HEK293 (cell line): ENCODE data around the gene PPFIA1.
"Not testable (repeated sequence)": the region's sequence is repeated elsewhere in the genome, so short reads cannot be mapped to it uniquely, and the experiment has no call there.

Experiments used
- CTCF ChIA-PET: fragments of 350-600 bp; formaldehyde crosslinking; extraction: SDS; loops from one replicate; lab custom pipeline; 2021; ENCODE audit warnings: antibody characterized with exemption; lab: Yijun Ruan, JAX
- POLR2A ChIA-PET: fragments of 300-600 bp; formaldehyde crosslinking; extraction: SDS; loops from one replicate; lab custom pipeline; 2020; ENCODE audit warnings: antibody characterized with exemption, inconsistent platforms; lab: Yijun Ruan, JAX
- H3K27ac ChIP-seq: fragments of 200-500 bp; sonication (Bioruptor generic); 2 replicates; pipeline ENCODE4 v1.5.1; 2014; ENCODE audit warnings: low read depth, low read length, control low read depth, inconsistent platforms; ENCODE audit errors: extremely low read depth
- H3K36me3 ChIP-seq, 2 experiments: fragments of 200-500 bp in 1 of 2; sonication (Bioruptor generic) in 1 of 2; 1 replicate in 1 of 2; 2 replicates in 1 of 2; pipeline ENCODE4 v1.5.1; 2014 to 2017; ENCODE audit warnings: inconsistent platforms in 2 of 2, low read length in 2 of 2; ENCODE audit not compliant: control insufficient read depth in 2 of 2, insufficient read depth in 1 of 2
- H3K4me1 ChIP-seq: fragments of 200-500 bp; sonication (Bioruptor generic); 2 replicates; pipeline ENCODE4 v1.5.1; 2014; ENCODE audit warnings: mild to moderate bottlenecking, low read length, inconsistent platforms; ENCODE audit not compliant: control insufficient read depth, insufficient read depth
- H3K4me3 ChIP-seq: 2 replicates; pipeline ENCODE4 v1.5.1; 2011; ENCODE audit warnings: low read depth, mild to moderate bottlenecking, control low read depth, low read length, moderate library complexity
- H3K9me3 ChIP-seq: fragments of 200-500 bp; sonication (Bioruptor generic); 2 replicates; pipeline ENCODE4 v1.5.1; 2014; ENCODE audit warnings: low read depth, low read length, inconsistent platforms; ENCODE audit not compliant: control insufficient read depth, insufficient read depth
- PRDM6 ChIP-seq: fragments of 450-650 bp; formaldehyde crosslinking; IDR thresholded peaks from 2 replicates; pipeline ENCODE4 v1.5.1; 2017; ENCODE audit warnings: missing biosample characterization, missing genetic modification characterization
- ZBTB8A ChIP-seq: fragments of 450-650 bp; formaldehyde crosslinking; IDR thresholded peaks from 2 replicates; pipeline ENCODE4 v1.5.1; 2016; ENCODE audit warnings: missing biosample characterization, missing genetic modification characterization
- ZFP69B ChIP-seq: fragments of 450-650 bp; formaldehyde crosslinking; IDR thresholded peaks from 2 replicates; pipeline ENCODE4 v1.5.1; 2016; ENCODE audit warnings: missing biosample characterization, missing genetic modification characterization
- ZNF140 ChIP-seq: fragments of 450-650 bp; formaldehyde crosslinking; IDR thresholded peaks from 2 replicates; pipeline ENCODE4 v1.5.1; 2016; ENCODE audit warnings: missing biosample characterization, missing genetic modification characterization
- ZNF146 ChIP-seq: fragments of 450-650 bp; formaldehyde crosslinking; IDR thresholded peaks from 2 replicates; pipeline ENCODE4 v1.5.1; 2016; ENCODE audit warnings: missing biosample characterization, missing genetic modification characterization
- ZNF202 ChIP-seq: fragments of 450-650 bp; formaldehyde crosslinking; IDR thresholded peaks from 2 replicates; pipeline ENCODE4 v1.5.1; 2016; ENCODE audit warnings: missing biosample characterization, missing genetic modification characterization, borderline replicate concordance
- ZNF335 ChIP-seq: fragments of 450-650 bp; formaldehyde crosslinking; conservative IDR thresholded peaks from 2 replicates; pipeline ENCODE4 v1.5.1; 2016; ENCODE audit warnings: missing biosample characterization, missing genetic modification characterization
- ZNF398 ChIP-seq: fragments of 450-650 bp; formaldehyde crosslinking; IDR thresholded peaks from 2 replicates; pipeline ENCODE4 v1.5.1; 2017; ENCODE audit warnings: missing biosample characterization, missing genetic modification characterization
- ZNF624 ChIP-seq: fragments of 450-650 bp; formaldehyde crosslinking; IDR thresholded peaks from 2 replicates; pipeline ENCODE4 v1.5.1; 2017; ENCODE audit warnings: missing biosample characterization, missing genetic modification characterization
- ZNF677 ChIP-seq: fragments of 450-650 bp; IDR thresholded peaks from 2 replicates; pipeline ENCODE4 v1.5.0; 2018; ENCODE audit warnings: missing biosample characterization, mild to moderate bottlenecking, missing genetic modification characterization, moderate library complexity
- ZNF692 ChIP-seq: fragments of 450-650 bp; formaldehyde crosslinking; IDR thresholded peaks from 2 replicates; pipeline ENCODE4 v1.5.1; 2016; ENCODE audit warnings: missing biosample characterization, missing genetic modification characterization
- ZNF701 ChIP-seq: fragments of 450-650 bp; formaldehyde crosslinking; IDR thresholded peaks from 2 replicates; pipeline ENCODE4 v1.5.1; 2016; ENCODE audit warnings: missing biosample characterization, missing genetic modification characterization
- ZNF837 ChIP-seq: fragments of 450-650 bp; formaldehyde crosslinking; IDR thresholded peaks from 2 replicates; pipeline ENCODE4 v1.5.1; 2016; ENCODE audit warnings: missing biosample characterization, missing genetic modification characterization
- ZNF843 ChIP-seq: fragments of 450-650 bp; formaldehyde crosslinking; IDR thresholded peaks from 2 replicates; pipeline ENCODE4 v1.5.1; 2016; ENCODE audit warnings: missing biosample characterization, missing genetic modification characterization
- TF ChIP-seq, protein P1 (sequence below): fragments of 450-650 bp; formaldehyde crosslinking; IDR thresholded peaks from 2 replicates; pipeline ENCODE4 v1.5.1; 2016; ENCODE audit warnings: missing biosample characterization, missing genetic modification characterization

PPFIA1 gene

GRCh38 chr11:70384566-70385152 is 114.2 kb downstream of the PPFIA1 start:
- ChIA-PET CTCF (no interaction called here), POLR2A (no interaction called here)
- peaks cover 0 to 55% of the 10 kb centered on the region in 2 experiments; a peak in 2 of 3 replicates for H3K36me3 ChIP-seq
- H3K4me3 ChIP-seq = no peak overlapping the region
- TF ChIP-seq ZFP69B (no peak), ZNF677 (tag by site-specific recombination) (no peak), ZNF335 (tag by site-specific recombination) (no peak), ZBTB8A (no peak), PRDM6 (tag by site-specific recombination) (no peak), ZNF837 (tag by site-specific recombination) (no peak)
- TF ChIP-seq, protein P1, sequence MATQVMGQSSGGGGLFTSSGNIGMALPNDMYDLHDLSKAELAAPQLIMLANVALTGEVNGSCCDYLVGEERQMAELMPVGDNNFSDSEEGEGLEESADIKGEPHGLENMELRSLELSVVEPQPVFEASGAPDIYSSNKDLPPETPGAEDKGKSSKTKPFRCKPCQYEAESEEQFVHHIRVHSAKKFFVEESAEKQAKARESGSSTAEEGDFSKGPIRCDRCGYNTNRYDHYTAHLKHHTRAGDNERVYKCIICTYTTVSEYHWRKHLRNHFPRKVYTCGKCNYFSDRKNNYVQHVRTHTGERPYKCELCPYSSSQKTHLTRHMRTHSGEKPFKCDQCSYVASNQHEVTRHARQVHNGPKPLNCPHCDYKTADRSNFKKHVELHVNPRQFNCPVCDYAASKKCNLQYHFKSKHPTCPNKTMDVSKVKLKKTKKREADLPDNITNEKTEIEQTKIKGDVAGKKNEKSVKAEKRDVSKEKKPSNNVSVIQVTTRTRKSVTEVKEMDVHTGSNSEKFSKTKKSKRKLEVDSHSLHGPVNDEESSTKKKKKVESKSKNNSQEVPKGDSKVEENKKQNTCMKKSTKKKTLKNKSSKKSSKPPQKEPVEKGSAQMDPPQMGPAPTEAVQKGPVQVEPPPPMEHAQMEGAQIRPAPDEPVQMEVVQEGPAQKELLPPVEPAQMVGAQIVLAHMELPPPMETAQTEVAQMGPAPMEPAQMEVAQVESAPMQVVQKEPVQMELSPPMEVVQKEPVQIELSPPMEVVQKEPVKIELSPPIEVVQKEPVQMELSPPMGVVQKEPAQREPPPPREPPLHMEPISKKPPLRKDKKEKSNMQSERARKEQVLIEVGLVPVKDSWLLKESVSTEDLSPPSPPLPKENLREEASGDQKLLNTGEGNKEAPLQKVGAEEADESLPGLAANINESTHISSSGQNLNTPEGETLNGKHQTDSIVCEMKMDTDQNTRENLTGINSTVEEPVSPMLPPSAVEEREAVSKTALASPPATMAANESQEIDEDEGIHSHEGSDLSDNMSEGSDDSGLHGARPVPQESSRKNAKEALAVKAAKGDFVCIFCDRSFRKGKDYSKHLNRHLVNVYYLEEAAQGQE (tag by site-specific recombination) = no peak
- H3K9me3 ChIP-seq = no peaks in the 10 kb centered on the region
- no peak overlapping the region for H3K27ac ChIP-seq
- H3K4me1 ChIP-seq = no peaks in the 10 kb centered on the region

DNA sequence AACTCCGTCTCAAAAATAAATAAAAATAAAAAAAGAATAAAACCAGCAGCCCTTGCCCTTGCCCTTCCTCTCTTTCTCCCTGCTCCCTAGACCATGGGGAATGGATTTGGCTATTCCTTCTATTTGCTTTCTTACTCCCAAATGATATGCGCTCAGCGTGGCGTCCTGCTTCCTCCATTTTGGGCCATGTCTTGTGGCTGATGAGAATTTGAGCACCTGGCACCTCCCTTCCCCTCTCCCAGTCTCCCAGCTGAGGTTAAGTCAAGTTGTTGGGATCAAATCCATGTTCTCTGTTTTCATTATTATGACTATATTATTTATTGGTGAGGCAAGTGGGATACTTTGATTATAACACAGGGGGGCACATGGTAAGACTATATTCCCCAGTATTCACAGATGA is 117.1 kb downstream of the PPFIA1 start:
- POLR2A ChIA-PET = no interaction called here
- H3K4me1 ChIP-seq = no peaks in the 10 kb centered on the region
- H3K36me3 ChIP-seq = peaks cover 0 to 34% of the 10 kb centered on the region in 2 experiments; a peak in 2 of 3 replicates
- no peaks in the 10 kb centered on the region for H3K9me3 ChIP-seq
- CTCF ChIA-PET = no interaction called here
- TF ChIP-seq ZNF837 (tag by site-specific recombination) = no peak
- TF ChIP-seq ZNF843 (tag by site-specific recombination) = no peak
- no peak for TF ChIP-seq ZNF701 (tag by site-specific recombination)
- TF ChIP-seq ZNF677 (tag by site-specific recombination) = no peak
- H3K4me3 ChIP-seq = no peak overlapping the region
- no peak overlapping the region for H3K27ac ChIP-seq

DNA sequence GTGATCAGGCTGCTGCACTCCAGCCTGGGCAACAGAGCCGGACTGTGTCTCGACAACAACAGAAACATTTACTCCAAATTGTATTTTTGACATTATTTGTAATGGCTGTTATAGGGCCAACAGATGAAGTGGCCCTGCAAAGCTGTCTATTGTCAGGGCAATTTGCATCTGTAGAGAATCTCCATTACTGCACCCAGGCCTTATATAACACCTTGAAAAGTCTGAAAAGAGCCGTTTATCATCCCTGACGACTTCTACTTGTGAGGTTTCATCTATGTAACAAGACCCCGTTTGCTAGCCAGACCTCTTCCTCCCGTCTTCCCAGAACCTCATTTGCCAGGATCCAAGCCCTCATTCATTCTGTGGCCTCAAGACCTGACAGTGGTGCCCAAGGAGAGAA is 118.7 kb downstream of the PPFIA1 start:
- ChIA-PET POLR2A (interaction anchor here (0.8 kb wide), 1 partner anchor 117 kb away, joined by 3 read pairs; no protein-coding TSS in a partner anchor), CTCF (no interaction called here)
- Histone ChIP-seq H3K4me1 (no peaks in the 10 kb centered on the region), H3K36me3 (peaks cover 0 to 32% of the 10 kb centered on the region in 2 experiments; a peak in 2 of 3 replicates), H3K27ac (no peak overlapping the region), H3K4me3 (no peak overlapping the region), H3K9me3 (no peaks in the 10 kb centered on the region)
- no peak for TF ChIP-seq ZNF398 (tag by site-specific recombination)
- TF ChIP-seq ZNF140 (tag by site-specific recombination) = no peak
- TF ChIP-seq ZNF692 = no peak
- TF ChIP-seq ZNF624 (tag by site-specific recombination) = no peak
- TF ChIP-seq ZNF202 (tag by site-specific recombination) = no peak
- TF ChIP-seq ZNF146 (tag by site-specific recombination) = no peak

GRCh38 chr11:70390882-70391281 is 120.4 kb downstream of the PPFIA1 start:
- peaks cover 0 to 29% of the 10 kb centered on the region in 2 experiments; a peak in 2 of 3 replicates for H3K36me3 ChIP-seq
- CTCF ChIA-PET, POLR2A ChIA-PET: not testable (repeated sequence)

More at GRCh38 chr11:70390882-70391281, 120.4 kb downstream of the PPFIA1 start:
- not testable (repeated sequence) for H3K9me3 ChIP-seq, H3K4me1 ChIP-seq, H3K4me3 ChIP-seq, H3K27ac ChIP-seq
